Peyer's patch (tissue), 4 donors: Measurements from ENCODE around the gene NCK2.

Source experiments
- CTCF ChIP-seq, 6 experiments: fragments of 450-650 bp in 4 of 6; fragments of 200-600 bp in 2 of 6; sonication (generic) in 1 of 6; IDR thresholded peaks; one replicate each; pipeline ENCODE4 v1.5.1; 2017 to 2019; ENCODE audit warnings: antibody characterized with exemption in 6 of 6, mild to moderate bottlenecking in 3 of 6, moderate library complexity in 1 of 6
- POLR2A ChIP-seq, 2 donors: fragments of 450-650 bp; IDR thresholded peaks; one replicate each; pipeline ENCODE4 v1.5.1; 2017; ENCODE audit warnings: antibody characterized with exemption in 2 of 2, mild to moderate bottlenecking in 2 of 2, moderate library complexity in 2 of 2

DNA sequence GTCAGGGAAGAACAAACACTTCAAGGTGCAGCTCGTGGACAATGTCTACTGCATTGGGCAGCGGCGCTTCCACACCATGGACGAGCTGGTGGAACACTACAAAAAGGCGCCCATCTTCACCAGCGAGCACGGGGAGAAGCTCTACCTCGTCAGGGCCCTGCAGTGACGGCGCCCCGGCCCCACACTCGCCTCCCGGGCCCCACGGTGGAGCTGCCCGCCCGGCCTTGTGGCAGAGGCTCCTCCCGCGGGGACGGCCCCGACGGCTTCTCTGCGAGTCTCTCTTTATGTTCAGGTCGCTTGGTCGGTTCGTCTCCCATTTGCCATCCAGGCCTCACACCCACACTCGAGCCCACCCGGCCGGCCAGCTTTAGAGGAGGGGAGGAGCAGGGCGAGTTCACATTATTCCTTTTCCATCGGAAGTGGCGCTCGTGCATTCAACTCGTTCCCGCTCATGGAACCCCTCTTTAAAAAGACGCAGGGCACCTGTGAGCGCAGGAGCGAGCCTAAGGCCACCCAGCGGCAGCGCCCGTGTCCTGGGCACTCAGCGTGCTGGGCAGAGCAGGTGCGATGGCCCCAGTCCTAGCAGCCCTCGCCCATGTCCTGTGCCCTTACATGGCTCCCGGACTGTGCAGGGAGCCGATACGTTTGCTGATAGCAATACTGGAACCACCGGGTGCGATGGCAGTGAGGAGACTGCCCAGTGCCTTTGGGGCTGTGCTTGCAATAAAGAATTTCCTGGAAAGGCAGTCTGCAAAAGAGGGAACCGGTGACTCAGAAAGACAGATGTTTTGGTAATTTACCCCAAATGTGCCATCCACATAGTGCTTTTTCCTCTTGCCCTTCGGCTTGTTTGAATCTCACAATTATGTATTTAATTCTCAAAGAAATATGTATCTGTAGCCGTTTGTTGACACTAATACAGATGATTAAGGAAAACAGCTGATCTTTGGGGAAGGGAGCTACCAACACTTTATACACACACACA lies 148.6 kb downstream of the NCK2 start:
- TF ChIP-seq CTCF (IDR thresholded peaks at IDR 0.05) (no peak), POLR2A (IDR thresholded peaks at IDR 0.05) (no peak)
